ENCODE data around the gene REXO4.

DNA sequence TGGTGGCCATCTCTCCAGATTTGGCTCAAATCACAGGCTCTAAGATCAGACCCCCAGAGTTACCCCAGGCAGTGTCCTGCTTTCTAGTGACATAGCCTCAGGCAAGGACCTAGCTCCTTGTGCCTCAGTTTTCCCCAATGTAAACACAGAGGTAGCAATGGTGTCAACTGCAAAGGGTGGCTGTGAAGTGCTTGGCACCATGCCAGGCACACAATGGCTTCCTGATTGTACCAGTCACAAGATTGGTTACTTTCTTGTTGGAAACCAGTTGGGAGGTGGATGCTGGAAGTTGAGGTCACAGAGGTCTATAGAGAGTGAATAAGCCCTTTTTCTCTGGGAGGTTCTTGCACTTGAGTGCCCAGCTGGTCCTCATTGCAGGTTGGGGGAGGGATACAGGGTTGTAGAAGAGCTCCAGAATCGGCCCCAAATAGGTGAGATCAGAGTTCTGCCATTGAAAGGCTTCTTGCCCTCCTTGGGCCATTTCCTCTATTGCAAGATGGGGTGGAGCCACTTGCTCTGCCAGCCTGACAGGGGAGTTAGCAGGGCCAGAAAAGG is 39.3 kb downstream of the REXO4 start:
- TF ChIP-seq POLR2A (IDR thresholded peaks at IDR 0.05) (no peak), POLR2AphosphoS5 (IDR thresholded peaks at IDR 0.05) (no peak), EP300 (IDR thresholded peaks at IDR 0.05) (no peak)
- TF ChIP-seq, protein P1, sequence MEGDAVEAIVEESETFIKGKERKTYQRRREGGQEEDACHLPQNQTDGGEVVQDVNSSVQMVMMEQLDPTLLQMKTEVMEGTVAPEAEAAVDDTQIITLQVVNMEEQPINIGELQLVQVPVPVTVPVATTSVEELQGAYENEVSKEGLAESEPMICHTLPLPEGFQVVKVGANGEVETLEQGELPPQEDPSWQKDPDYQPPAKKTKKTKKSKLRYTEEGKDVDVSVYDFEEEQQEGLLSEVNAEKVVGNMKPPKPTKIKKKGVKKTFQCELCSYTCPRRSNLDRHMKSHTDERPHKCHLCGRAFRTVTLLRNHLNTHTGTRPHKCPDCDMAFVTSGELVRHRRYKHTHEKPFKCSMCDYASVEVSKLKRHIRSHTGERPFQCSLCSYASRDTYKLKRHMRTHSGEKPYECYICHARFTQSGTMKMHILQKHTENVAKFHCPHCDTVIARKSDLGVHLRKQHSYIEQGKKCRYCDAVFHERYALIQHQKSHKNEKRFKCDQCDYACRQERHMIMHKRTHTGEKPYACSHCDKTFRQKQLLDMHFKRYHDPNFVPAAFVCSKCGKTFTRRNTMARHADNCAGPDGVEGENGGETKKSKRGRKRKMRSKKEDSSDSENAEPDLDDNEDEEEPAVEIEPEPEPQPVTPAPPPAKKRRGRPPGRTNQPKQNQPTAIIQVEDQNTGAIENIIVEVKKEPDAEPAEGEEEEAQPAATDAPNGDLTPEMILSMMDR (IDR thresholded peaks at IDR 0.05): no peak

All from sigmoid colon (tissue), 4 donors.